HG03025 (cell line): ENCODE results near the gene SRSF2.
"Not testable (repeated sequence)": the region's sequence is repeated elsewhere in the genome, so short reads cannot be mapped to it uniquely, and the experiment has no call there.

Source experiments
- ATAC-seq: cut with Tn5 transposase; IDR thresholded peaks from one replicate; pipeline ENCODE4 v1.9.1; 2021; ENCODE audit warnings: mild to moderate bottlenecking, moderate library complexity; ENCODE audit not compliant: unreplicated experiment, low FRiP score

Gene SRSF2

GRCh38 chr17:76737082-76737675 lies at the start of gene SRSF2:
TSS of gene SRSF2 (minus strand) at chr17:76737331. CDS start at chr17:76737160, 171 bp downstream.
- peak; percentile 72 for ATAC-seq

GRCh38 chr17:76784926-76785325 lies 47.8 kb upstream of the SRSF2 start:
- ATAC-seq = no peak

DNA sequence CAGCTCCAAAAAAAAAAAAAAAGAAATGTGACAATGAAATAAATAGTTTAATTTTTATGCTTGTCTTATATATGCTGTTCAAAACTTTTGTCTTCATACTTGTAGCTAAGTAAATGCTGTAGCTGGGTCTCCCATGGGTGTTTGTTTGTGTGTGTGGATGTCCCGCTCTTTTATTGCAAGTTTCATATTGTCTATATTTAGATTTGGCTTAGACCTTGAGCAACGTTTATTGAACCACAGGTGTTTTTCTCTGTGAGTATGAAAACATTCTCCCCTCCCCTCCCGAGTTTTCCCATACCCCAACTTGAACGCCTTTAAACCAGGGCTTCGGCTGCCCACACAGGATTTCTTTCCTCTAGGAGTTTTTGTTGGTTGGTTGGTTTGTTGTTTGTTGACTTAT lies 46.0 kb upstream of the SRSF2 start:
- no peak for ATAC-seq

- no peak for ATAC-seq
Observed at GRCh38 chr17:76781056-76781982, 44.2 kb upstream of the SRSF2 start.

GRCh38 chr17:76775021-76775600 lies 38.0 kb upstream of the SRSF2 start:
- no peak for ATAC-seq

DNA sequence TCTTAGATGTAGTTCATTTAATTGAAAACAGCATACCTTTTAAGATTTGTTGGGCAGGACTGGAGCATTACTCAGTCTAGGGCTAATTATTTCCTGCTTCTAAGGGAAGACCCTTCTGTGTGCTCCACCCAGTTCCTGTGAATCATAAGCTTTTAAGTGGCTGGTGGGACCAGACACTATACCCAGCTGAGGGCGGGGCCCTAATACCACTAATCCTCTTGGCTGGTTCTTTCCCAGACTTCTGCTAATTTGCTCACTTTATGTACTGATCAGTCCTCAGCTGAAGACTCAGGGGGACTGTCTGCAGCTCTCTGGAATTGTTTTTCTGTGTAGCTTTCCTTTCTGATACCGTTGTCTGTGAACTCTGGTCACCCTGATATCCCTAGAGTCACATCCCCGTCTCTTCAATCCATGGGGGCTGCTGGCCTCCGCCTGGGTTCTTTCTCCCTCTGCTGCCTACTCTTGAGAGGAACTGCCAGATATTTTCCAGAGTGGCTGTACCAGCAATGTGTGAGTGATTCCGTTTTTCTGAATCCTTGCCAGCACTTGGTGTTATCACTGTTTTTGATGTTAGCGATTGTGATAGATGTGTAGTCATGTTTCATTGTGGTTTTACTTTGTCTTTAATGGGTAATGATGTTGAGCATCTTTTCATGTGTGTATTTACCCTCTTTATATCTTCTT lies 35.9 kb upstream of the SRSF2 start:
- ATAC-seq = no peak

- no peak for ATAC-seq
Observed at GRCh38 chr17:76758570-76758969, 21.4 kb upstream of the SRSF2 start.

- ATAC-seq = no peak
Observed at GRCh38 chr17:76757256-76757655, 20.1 kb upstream of the SRSF2 start.

- no peak for ATAC-seq
Observed at GRCh38 chr17:76755285-76755684, 18.2 kb upstream of the SRSF2 start.

DNA sequence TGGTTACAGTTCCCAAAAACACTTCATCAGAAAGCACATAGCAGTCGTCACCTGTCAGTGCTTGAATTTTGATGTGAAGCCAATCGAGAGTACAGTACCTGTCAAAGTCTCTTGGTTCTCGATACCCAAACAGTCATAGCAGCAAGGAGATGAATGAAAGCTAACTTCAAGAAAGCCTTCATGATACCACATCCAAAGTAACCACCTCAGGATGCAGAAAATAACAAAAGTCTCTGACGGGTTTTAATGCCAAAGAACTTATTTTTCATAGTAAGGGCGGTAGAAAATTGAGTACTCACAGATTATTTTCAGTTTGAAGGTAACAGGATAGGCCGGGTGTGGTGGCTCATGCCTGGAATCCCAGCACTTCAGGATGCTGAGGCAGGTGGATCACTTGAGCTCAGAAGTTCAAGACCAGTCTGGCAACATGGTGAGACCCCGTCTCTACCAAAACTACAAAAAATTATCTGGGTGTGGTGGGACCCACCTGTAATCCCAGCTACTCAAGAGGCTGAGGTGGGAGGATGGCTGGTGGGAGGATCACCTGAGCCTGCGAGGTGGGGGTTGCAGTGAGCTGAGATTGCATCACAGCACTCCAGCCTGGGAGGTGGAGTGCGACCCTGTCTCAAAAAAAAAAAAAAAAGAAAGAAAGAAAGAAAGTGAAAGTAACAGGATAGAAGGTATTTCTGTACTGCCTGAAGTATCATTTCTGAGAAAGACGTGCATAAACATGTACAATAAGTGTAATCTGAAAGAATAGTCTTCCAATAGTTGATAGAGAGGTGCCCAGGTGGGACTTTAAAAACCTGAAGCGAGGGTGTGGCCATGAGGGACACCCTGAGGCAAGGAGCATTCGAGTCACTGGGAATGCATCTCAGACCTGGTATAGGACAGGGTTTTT lies 16.2 kb upstream of the SRSF2 start:
- ATAC-seq = no peak

GRCh38 chr17:76752006-76752405 lies 14.9 kb upstream of the SRSF2 start:
- ATAC-seq = no peak

DNA sequence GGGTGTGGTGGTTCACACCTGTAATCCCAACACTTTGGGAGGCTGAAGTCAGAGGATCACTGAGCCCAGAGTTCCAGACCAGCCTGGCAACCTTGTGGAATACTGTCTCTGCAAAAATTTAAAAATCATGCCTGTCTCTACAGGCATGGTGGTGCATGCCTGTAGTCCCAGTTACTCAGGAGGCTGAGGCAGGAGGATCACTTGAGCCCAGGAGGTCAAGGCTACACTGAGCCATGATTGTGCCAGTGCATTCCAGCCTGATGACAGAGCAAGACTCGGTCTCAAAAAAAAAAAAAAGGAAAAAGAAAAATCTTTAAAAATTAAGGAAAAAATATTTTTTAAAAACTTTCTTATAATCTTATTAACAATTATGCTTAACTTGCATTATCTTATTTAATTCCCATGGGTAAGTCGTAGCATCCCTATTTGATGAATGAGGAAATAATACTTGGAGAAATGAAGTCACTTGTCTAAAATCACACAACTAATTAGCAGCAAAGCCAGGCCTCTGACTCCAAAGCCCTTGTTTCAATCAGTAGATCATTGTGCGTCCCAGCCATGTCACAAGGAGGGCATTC lies 14.4 kb upstream of the SRSF2 start:
- ATAC-seq = no peak

DNA sequence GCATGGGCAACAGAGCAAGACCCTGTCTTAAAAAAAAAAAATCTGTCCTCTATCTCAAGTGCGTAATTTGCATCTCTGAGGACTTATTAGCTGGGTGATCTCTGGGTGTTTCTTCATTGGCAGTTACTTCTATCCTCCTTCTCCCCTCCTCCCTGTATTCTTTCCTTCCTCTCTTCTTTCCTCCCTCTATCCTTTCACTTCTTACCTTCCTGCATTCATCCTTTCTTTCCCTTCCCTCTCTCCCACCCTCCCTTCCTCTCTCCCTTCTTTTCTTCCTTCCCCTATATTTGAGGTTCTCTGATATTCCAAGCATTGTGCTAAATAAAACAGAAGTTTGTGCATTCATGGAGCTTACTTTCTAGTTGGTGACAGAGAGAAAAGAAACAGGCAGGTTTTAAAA lies 11.5 kb upstream of the SRSF2 start:
- no peak for ATAC-seq

DNA sequence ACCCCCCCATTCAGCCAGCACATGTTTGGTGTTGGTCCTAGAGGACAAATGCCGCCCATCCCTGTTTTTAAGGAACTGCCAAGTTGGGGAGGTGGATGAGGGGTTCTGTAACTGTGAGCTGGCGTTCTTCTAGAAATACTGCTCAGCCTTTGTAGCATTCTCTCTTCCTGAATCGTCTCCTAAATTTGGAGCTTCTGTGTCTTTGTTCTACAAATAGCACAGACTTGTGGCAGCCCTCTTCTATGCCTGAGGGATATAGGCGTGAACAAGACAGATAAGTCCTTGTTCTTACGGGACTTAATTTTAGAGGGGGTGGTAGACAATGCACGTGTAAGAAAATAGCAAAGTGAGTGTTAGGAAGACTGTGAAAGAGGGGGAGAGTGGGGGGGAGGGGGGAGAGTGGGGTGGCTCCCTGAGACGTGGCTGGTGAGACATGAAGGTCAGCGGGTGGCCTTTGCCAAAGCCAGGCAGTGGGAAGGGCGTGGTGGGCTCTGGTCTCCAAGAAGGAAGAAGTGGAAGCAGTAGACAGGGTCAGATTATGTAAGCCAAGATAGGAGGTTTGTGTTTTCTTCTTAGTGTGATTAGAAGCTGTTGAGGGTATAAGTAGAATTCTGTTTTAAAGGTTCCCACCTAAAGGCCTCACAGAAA lies 10.7 kb upstream of the SRSF2 start:
- ATAC-seq = no peak

DNA sequence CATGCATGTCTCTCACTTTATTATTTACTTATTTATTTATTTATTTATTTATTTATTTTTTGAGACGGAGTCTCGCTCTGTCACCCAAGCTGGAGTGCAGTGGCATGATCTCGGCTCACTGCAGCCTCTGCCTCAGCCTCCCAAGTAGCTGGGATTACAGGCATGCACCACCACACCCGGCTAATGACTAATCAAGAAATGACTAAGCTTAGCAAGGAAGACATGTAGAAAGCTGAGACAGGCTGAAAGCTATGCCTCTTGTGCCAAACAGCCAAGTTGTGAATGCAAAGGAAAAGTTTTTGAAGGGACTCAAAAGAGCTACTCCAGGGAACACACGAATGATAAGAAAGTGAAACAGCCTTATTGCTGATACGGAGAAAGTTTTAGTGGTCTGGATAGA lies 8.7 kb upstream of the SRSF2 start:
- ATAC-seq = not testable (repeated sequence)

- no peak for ATAC-seq
Observed at GRCh38 chr17:76744747-76745146, 7.6 kb upstream of the SRSF2 start.

- ATAC-seq = no peak
Observed at GRCh38 chr17:76742958-76743357, 5.8 kb upstream of the SRSF2 start.

DNA sequence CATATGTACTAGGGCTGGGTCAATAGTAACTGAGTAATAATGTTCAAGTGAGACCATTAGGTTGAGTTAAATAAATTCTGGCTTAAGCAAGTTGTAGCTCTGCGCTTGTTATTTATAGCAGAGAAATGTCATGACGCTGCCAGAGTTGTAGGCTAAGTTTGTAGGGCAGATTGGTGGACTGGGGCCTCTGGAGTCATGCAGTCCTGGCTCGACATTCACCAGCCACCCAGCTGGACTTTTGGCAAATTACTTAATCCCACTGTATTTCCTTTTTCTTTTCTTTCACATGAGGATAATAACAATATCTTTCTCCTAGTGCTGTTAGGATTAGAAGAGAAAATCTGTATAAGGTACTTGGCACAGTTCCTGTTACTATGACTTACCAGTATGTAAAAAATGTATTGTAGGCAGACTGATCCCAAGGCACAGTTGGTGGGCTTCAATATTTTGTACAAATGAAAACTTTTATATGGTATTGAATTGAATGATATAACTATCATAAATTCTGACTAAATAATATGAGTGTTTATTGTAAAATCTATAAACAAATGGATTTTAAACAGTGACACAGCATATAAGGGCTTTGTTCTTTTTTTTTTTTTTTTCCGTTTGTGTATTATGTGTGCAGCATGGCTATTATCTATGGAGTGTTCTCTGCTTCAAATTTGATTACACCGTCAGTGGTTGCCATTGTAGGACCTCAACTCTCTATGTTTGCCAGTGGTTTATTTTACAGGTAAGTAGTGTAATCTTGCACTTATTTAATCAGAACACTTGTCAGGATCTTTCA lies 3.4 kb upstream of the SRSF2 start:
- ATAC-seq = no peak
